HuH-7.5 (cell line): ENCODE data around the gene RASAL2.
"Not testable (repeated sequence)": the region's sequence is repeated elsewhere in the genome, so short reads cannot be mapped to it uniquely, and the experiment has no call there.

Experiments
- DNase-seq: peaks from one replicate; pipeline ENCODE4 v3.0.0; 2011; ENCODE audit warnings: low spot score

RASAL2 gene

DNA sequence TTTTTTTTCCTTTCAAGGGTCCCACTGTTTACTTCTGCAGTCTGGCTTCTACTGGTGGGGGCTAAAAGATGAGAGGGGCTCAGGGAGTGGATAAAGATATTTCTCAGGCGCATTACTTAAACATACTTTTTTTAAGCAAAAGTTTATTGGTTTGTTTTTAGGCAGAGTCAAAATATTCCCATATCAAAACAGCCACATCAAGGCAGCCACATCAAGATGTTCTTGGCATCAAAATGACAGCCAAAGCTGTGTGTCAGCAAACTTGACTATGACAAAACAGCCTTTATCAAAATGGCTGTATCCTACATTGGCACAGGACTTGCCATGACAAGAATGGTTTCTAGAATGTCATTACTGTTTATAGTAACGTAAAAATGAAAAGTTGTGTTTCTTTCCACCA lies 22.1 kb upstream of the RASAL2 start:
- DNase-seq, result no peak

- no peak for DNase-seq
Measured at GRCh38 chr1:178072326-178072725, 21.6 kb upstream of the RASAL2 start.

DNA sequence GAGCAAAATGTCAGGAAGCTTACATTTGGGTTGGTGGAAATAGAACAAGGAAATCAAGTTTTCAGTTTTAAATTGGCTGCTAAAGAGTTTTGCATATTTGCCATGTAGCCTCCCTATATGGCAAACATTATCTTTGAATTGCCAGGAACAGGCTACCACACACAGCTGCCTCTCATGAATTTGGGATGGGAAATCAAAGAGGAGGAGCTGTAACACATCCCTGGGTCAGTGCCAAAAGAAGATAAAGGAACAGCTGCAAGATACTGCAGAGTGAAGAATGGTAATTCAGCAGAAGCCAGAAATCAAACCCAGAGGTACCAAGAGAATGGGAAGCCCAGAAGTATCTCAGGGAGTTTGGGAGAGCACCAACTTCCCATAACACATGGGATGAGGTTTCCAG lies 18.6 kb upstream of the RASAL2 start:
- no peak for DNase-seq

- no peak for DNase-seq
Measured at GRCh38 chr1:178076607-178077006, 17.3 kb upstream of the RASAL2 start.

DNA sequence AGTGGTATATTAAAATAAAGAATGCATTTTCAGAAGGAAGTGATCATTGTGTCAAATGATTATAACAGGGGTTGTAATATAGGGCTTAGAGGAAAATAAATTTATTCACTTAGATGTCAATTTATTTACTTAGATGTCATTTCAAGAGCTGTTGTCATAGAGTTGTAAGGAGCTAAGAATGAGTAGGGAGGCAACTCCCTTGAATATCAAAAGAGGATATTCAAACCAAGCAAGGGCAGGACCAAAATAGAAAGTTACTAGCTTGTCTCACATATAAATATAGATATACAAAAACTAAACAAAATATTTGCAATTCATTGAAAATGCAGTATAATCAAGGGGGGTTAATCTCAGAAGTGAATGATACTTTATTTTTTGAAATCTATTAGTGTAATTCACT lies 16.0 kb upstream of the RASAL2 start:
- no peak for DNase-seq

GRCh38 chr1:178086294-178086693 lies 7.6 kb upstream of the RASAL2 start:
- DNase-seq, result no peak

GRCh38 chr1:178086766-178087165 lies 7.1 kb upstream of the RASAL2 start:
- no peak for DNase-seq

- no peak for DNase-seq
Measured at GRCh38 chr1:178088651-178089050, 5.3 kb upstream of the RASAL2 start.

- not testable (repeated sequence) for DNase-seq
Measured at GRCh38 chr1:178091454-178091853, 2.5 kb upstream of the RASAL2 start.

DNA sequence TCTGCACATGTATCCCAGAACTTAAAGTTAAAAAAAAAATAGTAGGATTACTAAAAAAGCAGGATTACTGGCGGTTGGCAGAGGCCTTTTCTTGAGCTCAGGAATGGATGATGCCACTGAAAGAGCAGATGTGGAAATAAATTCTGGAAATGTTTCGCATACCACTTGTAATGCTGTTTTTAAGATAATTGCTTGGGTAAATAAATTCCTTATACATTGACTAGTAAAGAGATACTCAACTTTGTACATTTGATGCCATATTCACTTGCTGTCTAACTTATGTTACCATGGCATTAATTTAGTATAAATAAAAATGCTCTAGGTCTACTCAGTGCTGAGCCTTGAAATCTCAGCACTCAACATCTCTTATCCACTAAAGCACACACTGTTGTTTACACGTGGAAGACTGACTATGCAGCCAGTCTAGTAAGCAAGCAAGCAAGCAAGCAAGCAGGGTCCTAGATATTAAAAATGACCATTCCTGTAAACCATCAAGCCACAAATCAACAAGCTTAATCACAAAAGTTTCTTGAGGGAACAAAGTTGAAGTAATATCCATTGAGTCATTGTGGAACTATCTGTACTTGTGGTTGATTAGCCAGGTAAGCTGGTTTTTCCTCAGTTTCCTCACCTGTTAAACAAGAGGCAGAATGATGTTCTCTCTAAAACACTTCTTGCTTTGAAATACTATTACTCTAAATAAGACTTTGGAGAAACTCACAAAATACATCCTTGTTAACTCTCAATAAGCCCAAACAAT lies 1.7 kb upstream of the RASAL2 start:
- DNase-seq, result no peak

GRCh38 chr1:178092878-178093493 lies 918 bp upstream of the RASAL2 start:
- DNase-seq, result peak; percentile 51

GRCh38 chr1:178093494-178093950 lies 382 bp upstream of the RASAL2 start:
- peak; percentile 90 for DNase-seq

DNA sequence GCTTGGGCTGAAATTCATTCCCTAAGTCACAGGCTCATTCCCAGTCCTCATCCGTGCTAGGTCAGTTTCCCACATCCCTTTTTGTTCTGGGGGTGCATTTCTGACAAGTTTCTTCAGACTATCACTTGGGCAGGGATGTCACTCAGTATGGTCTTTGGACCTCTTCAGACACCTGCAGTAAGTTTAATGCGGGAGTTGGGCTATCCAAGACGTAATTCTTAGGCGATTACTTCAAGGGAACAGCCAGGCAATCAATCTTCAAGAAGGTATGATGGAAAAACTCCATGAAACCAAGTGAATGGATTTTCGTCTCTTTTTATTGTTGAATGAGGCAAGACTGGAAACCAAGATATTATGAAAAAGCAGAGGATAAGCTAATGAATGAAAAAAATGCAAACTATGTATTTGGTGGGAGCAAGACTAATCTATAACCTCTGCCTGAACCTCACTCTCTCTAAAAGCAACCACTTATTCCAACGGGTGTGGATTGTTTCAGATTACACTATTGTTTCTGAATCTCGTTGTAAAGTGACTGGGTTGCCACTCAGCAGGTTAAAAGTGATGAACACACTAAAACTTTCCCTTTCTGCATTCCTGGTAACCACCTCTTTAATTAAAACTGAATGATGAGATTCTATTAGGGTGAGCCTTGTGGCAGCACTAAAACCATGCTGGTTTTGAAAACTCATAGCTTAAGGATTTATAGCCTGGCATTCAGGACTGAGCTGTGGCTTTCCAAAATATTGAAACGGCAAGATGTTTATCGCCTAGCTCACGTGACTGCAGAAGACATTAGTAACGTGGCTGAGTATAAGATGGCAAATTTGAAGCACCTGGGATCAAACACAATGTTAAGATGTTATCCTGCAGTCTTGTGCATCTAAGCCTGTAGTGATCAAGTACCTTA lies 1.1 kb downstream of the RASAL2 start:
- no peak for DNase-seq

DNA sequence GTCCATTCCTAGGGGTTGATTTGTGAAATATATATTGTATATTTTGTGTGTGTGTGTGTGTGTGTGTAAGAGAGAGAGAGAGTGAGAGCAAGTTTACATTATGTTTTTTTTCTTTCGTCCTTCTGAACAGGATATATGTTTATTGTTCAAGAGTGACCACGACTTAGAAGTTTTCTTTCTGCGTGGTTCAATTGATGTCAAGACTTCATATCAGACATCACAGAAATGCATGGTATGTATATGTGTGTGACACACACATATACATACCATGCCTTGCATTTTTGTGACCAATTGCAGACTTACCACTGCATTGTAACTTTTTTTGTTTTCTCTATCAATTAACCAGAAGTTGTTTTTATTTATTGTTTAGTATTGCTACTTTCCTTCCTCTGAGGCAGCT lies 2.5 kb downstream of the RASAL2 start:
- DNase-seq, result no peak

DNA sequence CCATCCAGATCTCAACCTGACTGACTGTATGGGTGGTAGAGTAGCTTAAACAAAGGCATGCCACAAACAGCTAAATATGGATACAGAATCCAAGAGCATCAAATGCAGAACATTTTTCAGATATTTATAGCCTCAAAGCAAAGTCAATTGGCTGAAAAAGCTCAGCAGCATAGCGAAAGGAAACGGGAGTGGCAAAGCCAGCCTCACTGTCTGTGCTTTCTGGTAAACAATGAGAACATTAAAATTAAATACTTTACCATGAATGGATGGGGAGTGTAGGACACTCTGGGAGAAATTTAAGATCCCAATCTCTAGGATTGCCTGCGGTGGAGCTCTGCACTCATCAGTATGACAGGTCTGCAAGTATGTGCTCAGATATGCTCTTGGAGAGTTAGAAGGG lies 4.4 kb downstream of the RASAL2 start:
- no peak for DNase-seq

GRCh38 chr1:178101266-178101630 lies 7.3 kb downstream of the RASAL2 start:
- no peak for DNase-seq

DNA sequence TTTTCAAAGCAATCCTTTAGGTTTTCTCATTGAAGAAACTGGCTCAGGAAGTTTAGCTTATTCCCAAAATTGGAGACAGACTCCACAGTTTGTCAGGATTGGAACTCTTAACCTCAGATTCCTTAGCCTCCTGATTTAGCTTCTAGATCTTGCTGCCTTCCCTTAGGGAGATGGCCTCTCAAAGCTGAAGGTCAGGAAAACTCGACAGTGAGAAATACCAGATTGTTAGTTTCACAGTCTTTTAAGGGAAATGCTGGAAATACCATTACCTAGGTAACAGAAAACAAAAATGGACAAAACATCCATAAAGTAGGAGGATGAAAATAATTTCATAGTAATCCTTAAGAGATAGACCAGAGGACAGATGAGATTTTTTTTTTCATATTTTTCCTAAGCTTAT lies 7.8 kb downstream of the RASAL2 start:
- no peak for DNase-seq

- no peak for DNase-seq
Measured at GRCh38 chr1:178102218-178102617, 8.3 kb downstream of the RASAL2 start.

DNA sequence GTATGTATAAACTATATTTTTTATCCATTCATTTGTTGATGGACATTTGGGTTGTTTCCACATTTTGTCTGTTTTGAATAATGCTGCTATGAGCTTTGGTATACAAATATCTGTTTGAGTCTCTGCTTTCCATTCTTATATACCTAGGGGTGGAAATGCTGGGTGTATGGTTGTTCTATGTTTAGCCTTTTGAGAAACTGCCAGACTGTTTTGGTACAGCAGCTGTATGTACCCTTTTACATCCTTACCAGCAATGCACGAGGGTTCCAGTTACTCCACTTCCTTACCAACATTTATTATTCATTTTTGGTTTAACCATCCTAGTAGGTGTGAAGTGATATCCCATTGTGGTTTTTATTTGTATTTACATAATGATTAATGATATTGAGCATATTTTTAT lies 13.9 kb downstream of the RASAL2 start:
- no peak for DNase-seq

DNA sequence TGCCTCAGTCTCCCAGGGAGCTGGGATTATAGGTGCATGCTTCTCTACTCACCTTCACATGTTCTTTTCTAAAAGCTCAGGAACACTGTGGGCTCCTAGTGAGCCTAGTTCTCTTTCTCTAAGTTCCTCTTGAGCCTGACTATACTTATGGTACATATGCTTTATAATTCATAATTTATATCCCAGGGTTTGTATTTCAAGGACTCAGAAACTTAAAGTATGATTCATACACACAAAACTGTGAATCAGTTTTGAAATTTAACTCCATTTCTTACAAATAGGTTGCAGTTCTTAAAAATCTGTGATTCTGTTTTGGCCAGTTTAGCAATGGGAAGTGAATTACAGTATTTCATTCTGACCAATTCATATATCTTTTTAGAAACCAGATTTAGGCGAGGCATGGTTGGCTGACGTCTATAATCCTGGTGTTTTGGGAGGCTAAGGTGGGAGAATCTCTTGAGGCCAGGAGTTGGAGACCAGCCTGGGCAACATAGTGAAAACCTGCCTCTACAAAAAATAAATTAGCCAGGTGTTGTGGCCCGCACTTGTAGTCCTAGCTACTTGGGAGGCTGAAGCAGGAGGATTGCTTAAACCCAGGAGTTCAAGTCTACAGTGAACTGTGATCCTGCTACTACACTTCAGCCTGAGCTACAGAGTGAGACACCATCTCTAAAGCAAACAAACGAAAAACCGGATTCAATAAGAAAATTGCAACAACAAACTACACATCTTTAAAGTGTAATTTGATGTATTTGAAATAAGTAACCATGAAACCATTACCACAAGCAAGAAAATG lies 15.6 kb downstream of the RASAL2 start:
- DNase-seq, result no peak

DNA sequence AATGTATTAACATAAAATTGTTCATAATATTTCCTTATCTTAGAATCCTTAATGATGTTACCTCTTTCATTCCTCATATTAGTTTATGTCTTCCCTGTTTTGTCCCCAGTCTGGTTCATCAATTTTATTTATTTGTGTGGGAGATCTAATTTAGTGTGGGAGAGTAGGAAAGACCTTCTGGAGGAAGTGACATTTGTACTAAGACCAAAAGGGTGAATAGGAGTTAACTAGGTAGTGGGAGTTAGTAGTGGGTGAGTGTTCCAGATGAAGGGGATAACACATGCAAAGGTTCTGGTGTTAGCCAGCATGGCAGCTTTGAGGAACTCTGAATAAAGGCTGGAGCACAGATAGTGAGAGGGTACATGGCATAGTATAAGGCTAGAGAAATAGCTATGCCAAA lies 21.4 kb downstream of the RASAL2 start:
- DNase-seq, result no peak

GRCh38 chr1:178118524-178118923 lies 24.6 kb downstream of the RASAL2 start:
- DNase-seq, result no peak
